ENCODE data around the gene SMYD2.

Gene SMYD2, protein sequence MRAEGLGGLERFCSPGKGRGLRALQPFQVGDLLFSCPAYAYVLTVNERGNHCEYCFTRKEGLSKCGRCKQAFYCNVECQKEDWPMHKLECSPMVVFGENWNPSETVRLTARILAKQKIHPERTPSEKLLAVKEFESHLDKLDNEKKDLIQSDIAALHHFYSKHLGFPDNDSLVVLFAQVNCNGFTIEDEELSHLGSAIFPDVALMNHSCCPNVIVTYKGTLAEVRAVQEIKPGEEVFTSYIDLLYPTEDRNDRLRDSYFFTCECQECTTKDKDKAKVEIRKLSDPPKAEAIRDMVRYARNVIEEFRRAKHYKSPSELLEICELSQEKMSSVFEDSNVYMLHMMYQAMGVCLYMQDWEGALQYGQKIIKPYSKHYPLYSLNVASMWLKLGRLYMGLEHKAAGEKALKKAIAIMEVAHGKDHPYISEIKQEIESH

DNA sequence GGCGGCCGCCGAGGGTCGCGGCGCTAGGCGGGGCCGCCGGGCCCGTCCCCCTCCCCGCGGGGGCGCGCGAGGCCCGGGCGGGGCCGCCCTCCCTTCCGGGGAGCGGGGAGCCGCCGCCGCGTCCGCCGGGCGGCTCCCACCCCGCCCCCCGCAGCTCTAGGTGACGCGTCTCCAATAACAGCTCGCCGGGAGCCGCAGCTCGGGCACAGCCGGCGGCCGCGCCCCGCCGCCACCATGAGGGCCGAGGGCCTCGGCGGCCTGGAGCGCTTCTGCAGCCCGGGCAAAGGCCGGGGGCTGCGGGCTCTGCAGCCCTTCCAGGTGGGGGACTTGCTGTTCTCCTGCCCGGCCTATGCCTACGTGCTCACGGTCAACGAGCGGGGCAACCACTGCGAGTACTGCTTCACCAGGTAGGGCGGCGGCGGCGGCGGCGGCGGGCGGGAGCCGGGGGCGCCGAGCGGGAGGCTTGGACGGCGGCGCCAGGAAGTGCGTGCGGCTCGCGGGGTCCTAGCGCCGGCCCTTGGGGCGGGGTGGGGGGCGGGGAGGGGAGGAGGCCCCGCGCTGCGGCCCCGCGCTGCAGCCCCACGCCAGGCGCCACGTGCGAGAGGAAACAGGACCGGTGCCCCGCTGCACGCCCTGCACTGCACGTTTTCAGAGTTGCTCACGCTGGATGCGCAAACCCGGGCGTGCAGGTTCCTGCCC, at the start of gene SMYD2:
TSS of gene SMYD2 (plus strand) at position 139 of the 699 bp plus-strand sequence. CDS start at position 235, 96 bp downstream.
- DNase-seq: peak; percentile 79

DNA sequence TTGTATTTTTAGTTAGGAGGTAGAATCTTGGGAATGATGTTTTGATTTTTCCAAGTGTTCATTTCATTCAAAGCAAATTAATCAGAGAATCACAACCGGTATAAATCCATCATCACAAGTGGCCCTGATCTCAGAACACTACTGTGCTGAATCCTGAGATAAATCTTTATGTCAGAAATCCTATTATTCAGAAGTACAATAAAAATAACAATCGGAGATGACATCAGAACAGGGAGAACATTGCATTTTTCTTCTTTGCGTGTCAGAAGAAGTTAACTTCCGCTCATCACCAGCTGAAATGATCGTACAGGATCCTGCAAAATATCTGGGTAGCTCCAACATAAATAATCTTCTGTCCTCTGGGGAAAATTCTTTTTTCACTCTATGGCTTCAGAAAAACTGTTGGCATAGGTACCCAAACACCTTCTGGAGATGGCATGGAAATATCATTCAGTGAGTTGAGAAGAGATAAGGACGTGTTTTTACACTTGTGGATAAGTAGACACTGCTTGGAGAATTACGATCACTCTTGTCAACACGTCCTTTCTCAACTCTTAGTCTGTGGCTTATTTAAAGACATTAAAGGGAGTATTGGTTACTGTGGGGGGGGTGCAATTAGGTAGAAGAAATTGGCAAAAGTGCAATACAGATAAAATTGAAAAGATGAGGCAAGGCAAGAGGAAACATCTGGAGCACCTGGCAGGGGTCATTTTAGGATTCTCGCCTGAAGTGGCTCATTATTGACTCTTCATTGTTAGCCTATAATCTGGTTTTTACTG, 46.9 kb upstream of the SMYD2 start:
- no peak for DNase-seq

DNA sequence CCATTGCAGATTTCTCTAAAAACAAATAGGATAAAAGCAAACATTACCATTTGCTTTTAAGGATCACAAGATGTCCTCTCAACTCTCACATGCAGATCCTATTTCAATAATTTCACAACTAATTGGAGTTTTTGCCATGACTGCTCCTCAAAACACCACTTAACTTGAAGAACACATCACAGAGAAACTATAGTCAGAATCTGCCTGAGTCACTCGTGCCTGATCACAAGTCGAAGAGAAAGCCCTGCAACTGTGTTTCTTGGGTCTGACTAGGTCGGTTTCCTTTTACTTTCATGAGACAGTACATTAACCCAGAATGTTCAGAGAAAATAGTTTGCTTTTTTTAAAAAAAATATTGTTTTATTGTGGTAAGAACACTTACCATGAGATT, 46.3 kb upstream of the SMYD2 start:
- peak; percentile 96 for DNase-seq

DNA sequence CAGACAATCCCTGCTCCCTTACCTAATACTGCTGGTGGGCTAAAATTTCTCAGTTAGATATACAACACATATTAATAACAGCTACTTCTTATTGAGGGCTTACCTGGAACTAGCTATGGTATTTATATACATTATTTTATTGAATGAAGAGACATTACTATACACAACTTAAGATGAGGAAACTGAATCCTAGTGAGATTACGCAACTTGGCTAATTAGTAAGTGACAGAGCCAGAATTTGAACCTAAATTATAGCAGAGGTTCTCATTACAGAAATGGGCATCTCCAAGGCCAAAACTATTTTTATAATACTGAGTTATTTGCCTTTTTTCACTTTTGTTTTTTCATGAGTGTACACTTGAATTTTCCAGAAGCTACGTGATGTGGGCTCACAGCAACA, 44.5 kb upstream of the SMYD2 start:
- no peak for DNase-seq

DNA sequence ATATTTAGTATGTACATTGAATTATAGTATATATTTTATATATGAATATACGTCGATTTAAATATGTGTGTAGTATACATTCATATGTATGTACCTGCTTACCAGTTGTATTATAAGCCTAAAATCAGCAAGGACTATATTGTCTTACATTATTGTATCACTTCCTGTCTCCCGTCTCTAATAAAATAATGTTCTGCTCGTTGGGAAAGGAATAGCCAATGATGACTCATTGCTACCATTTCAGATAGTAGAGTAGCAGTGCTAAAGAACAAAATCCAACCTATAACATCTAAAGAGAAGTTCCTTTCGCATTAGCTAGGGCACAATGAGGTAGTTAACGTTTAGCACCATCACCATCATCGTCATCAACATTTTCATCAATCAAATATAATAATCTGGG, 39.9 kb upstream of the SMYD2 start:
- DNase-seq: no peak

DNA sequence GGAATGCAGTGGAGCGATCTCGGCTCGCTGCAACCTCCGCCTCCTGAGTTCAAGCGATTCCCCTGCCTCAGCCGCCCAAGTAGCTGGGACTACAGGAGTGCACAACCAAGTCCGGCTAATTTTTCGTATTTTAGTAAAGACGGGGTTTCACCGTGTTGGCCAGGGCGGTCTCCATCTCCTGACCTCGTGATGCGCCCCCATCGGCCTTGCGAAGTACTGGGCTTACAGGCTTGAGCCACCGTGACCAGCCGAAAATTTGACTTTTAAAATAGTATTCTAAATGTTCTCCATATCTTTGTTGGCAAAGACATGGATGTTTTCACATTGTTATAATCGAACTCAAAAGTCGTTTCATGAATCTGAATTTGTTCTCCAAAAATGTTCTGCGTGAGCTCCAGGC, 36.7 kb upstream of the SMYD2 start:
- no peak for DNase-seq

DNA sequence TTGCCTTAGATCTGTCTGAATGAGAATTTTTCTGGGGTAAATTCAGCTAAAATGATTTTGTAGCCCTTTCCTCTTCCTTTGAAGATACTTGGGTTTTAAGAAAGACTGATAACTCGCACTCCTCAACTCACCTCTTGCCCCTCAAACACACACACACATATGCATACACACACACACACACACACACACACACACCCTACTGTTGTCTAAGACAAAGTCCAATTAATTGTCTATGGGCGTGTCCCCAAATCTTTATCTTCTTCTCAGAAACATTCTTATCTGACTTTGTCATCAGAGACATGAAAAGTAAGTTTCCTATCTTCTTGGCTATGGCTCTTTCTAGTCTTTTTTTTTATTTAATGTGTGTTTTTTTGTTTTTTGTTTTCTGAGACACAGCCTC, 36.1 kb upstream of the SMYD2 start:
- DNase-seq: no peak

DNA sequence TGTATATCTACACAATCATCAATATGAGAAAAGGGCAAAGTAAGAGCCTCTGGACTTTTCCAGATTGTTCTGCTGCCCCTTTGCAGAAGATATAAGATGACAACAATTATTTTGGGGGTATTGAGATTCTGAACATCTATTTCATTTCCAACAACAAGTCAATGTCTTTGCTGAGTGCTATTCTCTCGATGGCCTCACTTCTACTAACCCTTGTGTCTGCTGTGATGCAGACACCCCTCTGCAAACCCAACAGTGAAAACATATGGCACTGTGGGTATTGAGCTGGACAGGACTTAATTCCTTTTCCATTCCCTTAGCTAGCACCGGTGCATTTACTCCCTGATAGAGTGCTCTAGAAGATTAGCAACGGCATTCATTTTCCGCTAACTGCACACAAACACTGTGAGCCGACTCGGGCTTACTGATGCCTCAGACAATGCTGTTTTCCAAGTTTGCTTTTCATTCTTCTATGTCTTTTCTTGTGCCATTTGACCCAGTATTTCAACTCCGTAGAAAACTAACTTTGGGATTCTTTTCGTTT, 33.4 kb upstream of the SMYD2 start:
- no peak for DNase-seq

DNA sequence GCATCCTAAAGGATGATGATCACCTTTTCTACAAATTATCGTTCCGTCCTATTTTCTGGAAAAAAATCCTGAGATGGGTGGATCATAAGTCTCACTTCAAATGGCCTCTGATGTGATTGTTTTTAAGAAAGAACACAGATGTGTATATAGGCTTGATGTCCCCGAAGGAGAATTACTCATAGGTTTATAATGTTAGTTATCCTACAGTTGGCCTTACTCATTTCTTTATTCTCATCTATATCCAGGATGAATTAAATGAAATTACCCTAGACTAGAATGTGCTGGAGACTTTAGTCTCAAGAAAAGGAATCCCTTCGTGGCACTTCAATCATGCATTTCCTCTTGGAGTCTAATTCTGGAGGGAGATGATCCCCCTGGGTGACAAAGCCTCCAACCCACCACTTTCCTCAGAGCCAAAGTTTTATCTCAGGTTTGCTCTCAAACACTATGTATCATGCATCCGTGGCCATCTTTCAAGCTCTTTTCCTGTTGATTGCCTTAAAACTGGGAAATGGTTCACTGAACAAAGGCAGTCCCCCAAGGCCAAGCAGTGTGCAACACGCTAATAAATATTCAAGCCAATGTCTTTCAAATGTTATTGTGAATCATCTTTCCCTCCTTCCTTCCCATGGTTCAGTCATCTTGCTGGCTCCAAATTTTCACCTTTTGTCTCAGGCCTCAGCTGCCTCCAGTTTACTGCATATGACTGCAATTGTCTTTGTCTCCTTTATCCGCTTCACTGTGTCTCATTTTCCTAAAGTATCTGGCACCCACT, 32.5 kb upstream of the SMYD2 start:
- no peak for DNase-seq

DNA sequence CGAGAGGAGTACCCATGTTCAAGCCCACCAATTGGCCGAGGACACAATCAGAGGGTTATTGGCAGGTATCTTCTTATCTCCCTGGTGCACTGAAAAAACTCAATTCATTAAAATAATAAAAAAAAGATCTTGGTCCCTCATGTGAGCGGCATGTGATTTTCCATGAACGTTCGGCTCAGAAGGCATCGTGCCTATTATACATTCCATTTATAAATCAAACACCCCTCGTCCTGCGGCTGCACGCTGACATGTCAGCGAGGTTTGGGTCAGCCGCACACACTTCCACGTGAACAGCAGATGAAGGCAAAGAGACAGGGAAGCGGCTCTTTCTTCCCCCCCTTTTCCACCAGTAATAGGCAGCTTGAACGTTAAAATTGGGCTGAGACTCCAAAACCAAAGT, 31.3 kb upstream of the SMYD2 start:
- no peak for DNase-seq

DNA sequence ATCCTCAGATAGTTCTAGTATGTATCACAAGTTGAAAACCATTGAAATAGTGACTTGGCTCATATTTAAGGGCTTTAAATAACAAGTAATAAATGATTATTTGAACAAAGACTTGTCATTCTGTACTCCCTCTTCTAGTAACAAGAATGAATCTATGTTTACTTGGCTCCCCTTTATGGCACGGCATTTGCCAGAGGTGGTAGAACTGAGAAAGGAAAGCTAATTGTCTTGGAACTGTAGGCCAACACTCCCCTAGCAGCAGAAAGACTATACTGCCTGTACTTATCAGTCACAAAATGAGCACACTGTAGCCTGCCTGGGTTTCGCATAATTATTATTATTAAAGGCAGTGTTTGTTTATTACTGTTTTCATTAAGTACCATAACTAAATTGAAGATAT, 29.6 kb upstream of the SMYD2 start:
- no peak for DNase-seq

DNA sequence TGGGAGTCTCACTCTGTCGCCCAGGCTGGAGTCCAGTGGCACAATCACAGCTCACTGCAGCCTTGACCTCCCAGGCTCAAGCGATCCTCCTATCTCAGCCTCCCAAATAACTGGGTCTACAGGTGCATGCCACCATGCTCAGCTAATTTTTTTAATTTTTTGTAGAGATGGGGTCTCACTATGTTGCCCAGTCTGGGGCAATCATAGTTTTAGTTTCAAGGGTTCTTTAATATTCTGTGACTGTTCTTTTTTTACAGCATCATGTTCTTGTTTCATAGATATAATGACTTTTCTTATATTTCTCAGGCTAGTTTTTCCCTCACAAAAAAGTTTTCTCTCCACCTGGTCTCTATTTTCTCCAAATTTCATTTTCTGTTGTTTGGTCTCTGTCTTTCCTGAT, 25.4 kb upstream of the SMYD2 start:
- DNase-seq: no peak

DNA sequence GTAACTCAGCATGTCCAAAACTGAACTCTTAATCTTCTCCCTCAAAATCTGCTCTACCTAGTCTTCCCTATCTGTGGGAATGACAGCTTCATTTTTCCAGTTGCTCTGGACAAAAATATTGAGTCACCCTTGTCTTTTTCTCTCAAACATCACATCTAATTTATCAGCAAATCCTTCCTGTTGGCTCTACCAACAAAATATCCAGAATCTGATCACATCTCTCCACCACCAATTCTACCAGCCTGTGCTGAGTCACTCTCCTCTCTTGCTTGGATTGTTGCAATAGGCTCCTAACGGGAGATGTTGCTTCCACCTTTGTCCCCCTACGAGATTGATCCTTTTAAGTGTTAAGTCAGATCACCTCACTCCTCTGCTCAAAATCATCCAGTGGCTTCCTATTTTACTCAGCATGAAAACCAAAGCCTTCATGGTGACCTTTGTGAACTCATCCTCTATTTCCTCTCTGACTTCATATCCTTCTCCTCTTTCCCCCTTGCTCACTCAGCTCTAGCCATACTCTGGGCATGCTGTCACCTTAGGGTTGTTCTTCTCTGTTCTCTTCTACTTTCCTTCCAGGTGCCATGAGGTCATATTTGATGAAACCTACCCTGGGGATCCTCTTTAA, 21.5 kb upstream of the SMYD2 start:
- DNase-seq: no peak

DNA sequence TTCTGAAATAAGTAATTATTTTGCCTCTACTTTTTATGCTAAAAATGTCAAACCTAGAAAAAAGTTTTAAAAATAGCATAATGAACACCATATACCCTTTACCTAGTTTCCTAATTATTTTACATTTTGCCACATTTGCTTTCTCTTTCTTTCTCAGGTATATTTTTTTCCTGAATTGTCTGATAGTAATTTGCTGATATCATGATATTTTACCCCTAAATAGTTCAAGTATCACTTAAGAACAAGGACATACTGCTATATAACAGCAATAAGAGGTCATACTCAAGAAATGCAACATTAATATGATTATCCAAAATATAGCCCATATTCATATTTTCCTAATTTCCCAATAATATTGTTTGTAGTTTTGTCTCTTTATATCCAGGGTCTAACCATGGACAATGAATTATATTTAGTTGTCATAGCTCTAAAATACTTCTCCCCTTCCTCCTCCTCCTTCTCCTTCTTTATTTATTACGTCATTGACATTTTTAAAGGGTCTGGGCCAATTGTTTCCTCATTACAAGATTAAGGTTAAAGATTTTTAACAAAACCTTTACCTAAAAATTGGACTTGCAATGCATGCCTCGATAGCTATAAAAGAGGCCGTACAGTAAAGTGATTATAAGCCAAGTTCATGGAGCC, 20.3 kb upstream of the SMYD2 start:
- DNase-seq: no peak

DNA sequence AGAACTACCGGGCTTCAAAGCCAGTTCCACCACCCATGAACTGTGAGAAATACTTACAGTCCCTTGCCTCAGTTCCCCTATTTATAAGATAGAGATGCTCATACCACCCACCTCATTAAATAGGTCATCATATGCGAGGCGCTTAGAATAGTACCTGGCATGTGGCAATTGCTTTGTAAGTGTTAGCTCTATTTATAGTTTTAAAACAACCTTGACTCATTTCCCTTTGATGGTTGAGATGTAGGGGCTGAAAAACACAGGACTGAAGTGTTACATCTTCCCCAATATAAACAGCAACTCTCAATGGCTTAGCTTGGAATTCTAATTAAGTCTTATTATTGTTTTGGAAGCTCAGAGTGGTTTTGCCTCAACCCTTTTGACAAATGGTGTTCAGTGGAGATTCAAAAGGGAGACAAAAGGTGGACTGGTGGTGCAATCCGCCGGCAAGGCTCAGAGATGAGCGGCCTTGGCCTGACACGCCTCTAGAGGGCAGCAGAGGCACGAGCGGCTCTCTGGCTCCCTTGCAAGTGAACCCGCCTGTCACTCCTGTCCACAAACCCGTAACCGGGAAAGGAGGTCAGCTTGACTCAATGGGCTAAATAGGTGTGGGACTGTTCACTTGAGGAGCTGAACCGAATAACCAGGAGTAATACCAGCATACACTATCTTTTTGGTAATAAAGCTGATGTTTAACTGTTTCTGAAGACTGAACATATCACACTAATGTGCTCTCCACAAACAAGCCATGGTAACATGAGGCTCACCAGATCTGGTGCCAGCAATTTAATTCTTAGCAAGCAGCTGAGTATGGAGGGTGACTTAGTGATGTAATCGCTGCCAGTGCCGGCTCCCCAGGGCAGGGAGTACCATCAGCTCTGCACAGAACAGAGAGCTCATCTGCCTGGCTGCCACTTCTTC, 19.5 kb upstream of the SMYD2 start:
- peak; percentile 83 for DNase-seq

DNA sequence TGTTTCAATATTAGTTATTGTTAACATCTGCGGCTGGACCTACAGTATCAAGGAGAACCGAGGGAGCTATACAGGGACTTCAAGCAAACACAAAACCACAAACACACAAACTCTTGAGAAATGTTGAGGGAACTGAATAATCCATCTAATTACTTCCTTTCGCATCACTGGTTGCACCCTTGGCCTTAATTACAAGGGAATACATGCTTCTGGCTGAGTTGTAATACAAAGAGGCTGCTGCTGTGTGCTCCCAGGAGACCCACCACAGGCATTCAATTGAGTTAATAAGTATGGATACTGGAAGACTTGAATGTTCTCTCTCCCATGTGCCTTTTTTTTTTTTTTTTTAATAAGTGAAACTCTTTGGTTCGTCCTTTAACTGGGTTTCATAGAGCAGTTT, 16.8 kb upstream of the SMYD2 start:
- no peak for DNase-seq

DNA sequence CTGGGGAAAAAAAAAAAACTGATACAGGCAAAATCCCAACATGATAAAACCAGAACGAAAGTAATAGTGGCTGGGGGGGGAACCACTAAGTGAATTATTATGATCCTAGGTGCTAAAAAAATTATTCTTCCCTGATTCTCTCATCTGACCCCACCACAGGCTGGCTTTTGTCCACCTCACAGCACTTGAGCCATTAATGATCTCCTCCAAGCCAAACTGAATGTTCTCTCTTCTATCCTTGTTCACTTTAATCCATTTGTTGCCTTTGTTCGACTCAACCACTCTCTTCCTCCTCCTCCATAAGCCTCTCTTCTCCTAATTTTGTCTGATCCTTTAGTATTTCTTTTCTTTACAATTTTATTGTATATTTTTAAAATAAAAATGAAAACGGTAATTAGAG, 16.0 kb upstream of the SMYD2 start:
- DNase-seq: no peak

DNA sequence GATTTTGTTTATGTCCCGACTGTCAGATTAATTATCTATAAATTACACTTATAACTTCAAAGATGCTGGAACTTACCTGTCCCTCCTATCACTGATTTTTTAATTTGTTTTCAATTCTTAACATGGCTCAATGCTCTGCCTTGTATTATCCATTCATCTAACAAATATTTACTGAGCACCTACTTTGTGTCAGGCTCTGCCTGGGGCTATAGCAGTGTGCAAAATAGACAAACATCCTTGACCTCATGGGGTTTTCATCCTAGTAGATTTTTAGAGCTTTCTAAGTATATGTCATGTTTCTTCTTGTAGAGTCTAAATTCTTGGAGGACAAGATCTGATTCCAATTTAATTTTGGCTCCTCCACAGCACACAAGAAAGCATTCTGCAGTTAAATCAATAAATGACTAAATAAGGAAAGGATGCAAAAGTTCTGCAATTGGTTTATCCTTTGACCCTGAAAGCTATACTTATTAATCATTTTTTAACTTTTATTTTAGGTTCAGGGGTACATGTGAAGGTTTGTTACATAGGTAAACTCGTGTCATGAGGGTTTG, 10.8 kb upstream of the SMYD2 start:
- no peak for DNase-seq

DNA sequence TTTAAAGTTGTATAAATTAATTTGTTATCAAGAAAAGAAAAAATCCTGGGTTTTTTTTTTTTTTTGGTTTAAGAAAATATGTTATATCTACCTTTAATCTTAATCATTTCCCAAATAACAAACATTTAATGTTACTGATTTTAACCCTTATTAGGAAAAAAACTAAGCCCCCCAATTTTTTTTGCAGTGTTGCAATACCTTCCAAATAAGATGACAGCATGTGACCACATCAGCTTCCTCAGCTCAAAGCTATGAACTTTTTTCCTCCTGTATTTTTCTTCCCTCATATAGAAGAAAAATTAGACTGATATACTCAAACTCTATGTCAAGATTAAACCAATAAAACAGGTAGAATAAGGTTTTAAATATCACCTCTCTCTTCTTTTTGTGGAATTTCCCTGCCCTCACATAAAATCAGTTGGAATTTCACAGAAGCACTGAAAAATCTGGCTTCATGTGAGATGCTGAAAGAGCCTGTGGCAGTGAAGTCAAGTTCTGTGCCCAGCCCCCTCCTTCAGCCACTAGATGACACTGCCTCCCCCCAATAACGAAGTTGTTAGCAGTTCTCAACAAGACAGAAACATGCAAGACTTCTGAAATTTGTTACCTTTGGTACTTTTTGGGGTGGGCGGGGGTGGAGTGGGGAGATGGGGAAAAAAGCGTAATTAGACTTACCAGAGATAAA, 9.6 kb upstream of the SMYD2 start:
- DNase-seq: no peak
